Mammary epithelial cell (primary cell): Measurements from ENCODE around the gene MAB21L4.

Experiments used
- CTCF ChIP-seq, 2 donors: IDR thresholded peaks in 1 of 2; conservative IDR thresholded peaks in 1 of 2; 2 replicates each; pipeline ENCODE4 v1.5.1; 2011 to 2012; ENCODE audit warnings: inconsistent platforms in 2 of 2, low read length in 2 of 2, mild to moderate bottlenecking in 2 of 2, control low read depth in 1 of 2, low read depth in 1 of 2; ENCODE audit not compliant: insufficient read depth in 1 of 2; ENCODE audit errors: extremely low read depth in 1 of 2
- EZH2 ChIP-seq: IDR thresholded peaks from 2 replicates; pipeline ENCODE4 v1.6.1; 2012; ENCODE audit warnings: low read length, inconsistent platforms, borderline replicate concordance

GRCh38 chr2:240881913-240882312, 14.0 kb downstream of the MAB21L4 start:
- no peak for TF ChIP-seq CTCF (conservative IDR thresholded peaks at IDR 0.05 in 1 of 2, IDR thresholded peaks at IDR 0.05 in 1 of 2; ENCODE audit: extremely low read depth in 1 of 2, insufficient read depth in 1 of 2, low read depth in 1 of 2, low read length in 2 of 2)
- TF ChIP-seq EZH2 = no peak
